ENCODE data around the gene ZHX3.

The ZHX3 gene

DNA sequence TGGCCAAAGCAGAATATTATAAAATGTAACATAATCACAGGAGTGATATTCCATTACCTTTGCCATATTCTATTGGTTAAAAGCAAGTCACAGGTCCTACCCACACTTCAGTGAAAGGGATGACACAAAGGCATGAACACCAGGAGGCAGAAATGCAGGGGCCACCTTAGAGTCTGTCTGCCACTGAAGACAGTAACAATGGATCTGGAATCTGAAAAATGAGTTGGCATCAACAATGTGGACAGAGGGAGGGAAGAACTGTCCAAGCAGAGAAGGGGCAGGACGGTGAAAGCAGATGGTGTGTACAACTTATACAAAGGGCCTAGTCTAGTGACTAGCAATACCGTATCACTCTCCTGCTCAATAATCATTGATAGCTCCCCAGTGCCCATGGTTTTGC, 16.5 kb upstream of the ZHX3 start:
- no peaks in the 10 kb centered on the region for H3K9me3 ChIP-seq (ENCODE audit: control insufficient read depth, low read length)
- H3K27me3 ChIP-seq (replicated peaks; ENCODE audit: control insufficient read depth, insufficient read depth, low read length, poor library complexity, severe bottlenecking) = no peaks in the 10 kb centered on the region
- no peak overlapping the region for H3K27ac ChIP-seq (ENCODE audit: insufficient read depth, low read length, poor library complexity, severe bottlenecking)
- H3K4me1 ChIP-seq (ENCODE audit: control insufficient read depth, insufficient read depth, low read length, poor library complexity, severe bottlenecking) = peaks cover 7% of the 10 kb centered on the region
- H3K4me3 ChIP-seq (ENCODE audit: insufficient read depth, low read depth, low read length, poor library complexity, severe bottlenecking) = no peak overlapping the region
- no peaks in the 10 kb centered on the region for H3K36me3 ChIP-seq (ENCODE audit: control insufficient read depth, insufficient read depth, low read length)
- DNase-seq = no peak

DNA sequence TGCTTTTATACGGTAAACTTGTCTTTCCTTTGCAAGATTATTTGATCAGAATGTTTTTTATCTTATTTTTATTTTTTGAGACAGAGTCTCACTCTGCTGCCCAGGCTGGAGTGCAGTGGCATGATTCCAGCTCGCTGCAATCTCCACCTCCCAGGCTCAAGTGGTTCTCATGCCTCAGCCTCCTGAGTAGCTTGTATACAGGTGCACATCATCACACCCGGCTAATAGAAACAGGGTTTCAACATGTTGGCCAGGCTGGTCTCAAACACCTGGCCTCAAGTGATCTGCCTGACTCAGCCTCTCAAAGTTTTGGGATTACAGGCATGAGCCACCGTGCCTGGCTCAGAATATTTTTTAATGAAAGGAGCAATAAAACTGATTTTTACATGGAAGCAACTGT, 14.2 kb upstream of the ZHX3 start:
- Histone ChIP-seq H3K36me3 (ENCODE audit: control insufficient read depth, insufficient read depth, low read length) (no peaks in the 10 kb centered on the region), H3K4me3 (ENCODE audit: insufficient read depth, low read depth, low read length, poor library complexity, severe bottlenecking) (no peak overlapping the region), H3K27me3 (replicated peaks; ENCODE audit: control insufficient read depth, insufficient read depth, low read length, poor library complexity, severe bottlenecking) (no peaks in the 10 kb centered on the region), H3K4me1 (ENCODE audit: control insufficient read depth, insufficient read depth, low read length, poor library complexity, severe bottlenecking) (peaks cover 7% of the 10 kb centered on the region), H3K9me3 (ENCODE audit: control insufficient read depth, low read length) (no peaks in the 10 kb centered on the region), H3K27ac (ENCODE audit: insufficient read depth, low read length, poor library complexity, severe bottlenecking) (no peak overlapping the region)
- no peak for DNase-seq

DNA sequence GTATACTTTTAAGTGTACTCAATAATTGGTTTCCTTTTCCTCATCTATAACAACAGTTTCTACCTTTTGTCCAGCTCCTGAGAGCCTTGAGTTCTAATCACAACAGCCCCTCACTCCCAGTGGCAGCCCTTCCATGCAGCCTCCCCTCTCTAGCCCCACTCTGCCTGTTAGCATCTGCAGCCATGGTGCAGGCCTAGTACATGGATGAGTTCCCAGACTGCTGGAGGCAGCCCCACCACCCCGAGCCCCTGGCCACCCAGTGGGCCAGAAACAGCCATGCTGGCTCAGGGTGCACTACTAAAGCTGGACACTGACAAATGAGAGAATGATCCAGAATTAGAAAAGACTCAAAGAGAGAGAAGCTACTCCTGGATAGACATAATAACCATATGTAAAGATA, 13.4 kb upstream of the ZHX3 start:
- no peaks in the 10 kb centered on the region for H3K36me3 ChIP-seq (ENCODE audit: control insufficient read depth, insufficient read depth, low read length)
- H3K27me3 ChIP-seq (replicated peaks; ENCODE audit: control insufficient read depth, insufficient read depth, low read length, poor library complexity, severe bottlenecking) = no peaks in the 10 kb centered on the region
- no peak for DNase-seq
- H3K27ac ChIP-seq (ENCODE audit: insufficient read depth, low read length, poor library complexity, severe bottlenecking) = no peak overlapping the region
- H3K9me3 ChIP-seq (ENCODE audit: control insufficient read depth, low read length) = no peaks in the 10 kb centered on the region
- H3K4me1 ChIP-seq (ENCODE audit: control insufficient read depth, insufficient read depth, low read length, poor library complexity, severe bottlenecking) = peaks cover 7% of the 10 kb centered on the region
- no peak overlapping the region for H3K4me3 ChIP-seq (ENCODE audit: insufficient read depth, low read depth, low read length, poor library complexity, severe bottlenecking)

DNA sequence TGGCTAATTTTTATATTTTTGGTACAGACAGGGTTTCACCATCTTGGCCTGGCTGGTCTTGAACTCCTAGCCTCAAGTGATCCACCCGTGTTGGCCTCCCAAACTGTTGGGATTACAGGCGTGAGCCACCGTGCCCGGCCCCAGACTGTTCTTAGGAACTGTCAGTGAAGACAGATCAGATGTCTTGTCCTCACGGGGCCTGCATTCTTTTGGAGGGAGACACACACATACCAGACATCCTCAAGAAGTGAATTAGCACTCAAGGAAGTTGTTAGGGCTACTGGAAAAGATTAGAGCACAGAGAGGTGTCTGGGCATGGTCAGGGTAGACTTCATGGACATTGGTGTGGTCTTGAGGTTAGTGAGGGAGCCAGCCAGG, 12.8 kb upstream of the ZHX3 start:
- no peak overlapping the region for H3K4me3 ChIP-seq (ENCODE audit: insufficient read depth, low read depth, low read length, poor library complexity, severe bottlenecking)
- H3K27me3 ChIP-seq (replicated peaks; ENCODE audit: control insufficient read depth, insufficient read depth, low read length, poor library complexity, severe bottlenecking) = no peaks in the 10 kb centered on the region
- no peak for DNase-seq
- peaks cover 7% of the 10 kb centered on the region for H3K4me1 ChIP-seq (ENCODE audit: control insufficient read depth, insufficient read depth, low read length, poor library complexity, severe bottlenecking)
- no peaks in the 10 kb centered on the region for H3K9me3 ChIP-seq (ENCODE audit: control insufficient read depth, low read length)
- H3K36me3 ChIP-seq (ENCODE audit: control insufficient read depth, insufficient read depth, low read length) = no peaks in the 10 kb centered on the region
- H3K27ac ChIP-seq (ENCODE audit: insufficient read depth, low read length, poor library complexity, severe bottlenecking) = no peak overlapping the region

DNA sequence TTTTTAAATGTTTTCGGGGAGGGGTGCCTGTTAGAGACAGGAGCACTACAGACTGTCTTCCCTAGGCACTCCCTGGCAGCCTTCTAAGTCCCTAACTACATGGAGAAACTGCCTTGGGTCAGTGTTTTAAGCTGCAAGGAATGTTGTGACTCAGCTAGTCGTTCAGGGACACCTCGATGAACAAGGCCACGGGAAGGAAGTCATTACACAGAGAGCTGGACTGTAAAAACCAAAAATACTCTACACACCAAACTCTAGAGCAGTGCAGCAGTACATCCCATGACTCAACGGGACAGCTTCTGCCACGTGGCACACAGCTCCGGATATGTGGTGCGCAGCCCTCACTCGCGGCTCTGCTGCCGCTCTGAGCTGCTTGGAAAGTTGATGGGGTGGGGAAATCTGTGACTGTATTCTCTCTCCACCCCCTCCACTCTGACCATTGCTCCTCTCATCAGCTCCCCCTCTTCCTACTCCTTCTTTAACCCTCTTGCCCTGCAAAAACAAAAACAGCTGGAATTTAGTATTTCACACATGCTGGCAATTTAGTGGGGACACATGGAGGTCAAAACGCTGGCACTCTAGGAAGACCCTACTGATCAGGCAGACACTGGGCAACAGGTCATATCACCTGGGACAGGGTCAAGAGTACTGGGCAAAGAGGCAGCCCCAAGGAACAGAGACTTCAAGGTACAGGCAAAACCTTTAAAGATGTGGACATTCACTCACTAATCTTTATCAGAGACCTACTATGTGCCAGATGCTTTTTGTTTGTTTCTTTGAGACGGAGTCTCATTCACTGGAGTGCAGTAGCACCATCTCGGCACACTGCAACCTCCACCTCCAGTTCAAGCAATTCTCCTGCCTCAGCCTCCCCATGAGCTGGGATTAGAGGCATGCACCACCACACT, 12.2 kb upstream of the ZHX3 start:
- peak in 1 of 3 donors; percentile 15 for DNase-seq
- no peaks in the 10 kb centered on the region for H3K9me3 ChIP-seq (ENCODE audit: control insufficient read depth, low read length)
- no peaks in the 10 kb centered on the region for H3K27me3 ChIP-seq (replicated peaks; ENCODE audit: control insufficient read depth, insufficient read depth, low read length, poor library complexity, severe bottlenecking)
- peaks cover 7% of the 10 kb centered on the region for H3K4me1 ChIP-seq (ENCODE audit: control insufficient read depth, insufficient read depth, low read length, poor library complexity, severe bottlenecking)
- no peak overlapping the region for H3K27ac ChIP-seq (ENCODE audit: insufficient read depth, low read length, poor library complexity, severe bottlenecking)
- H3K36me3 ChIP-seq (ENCODE audit: control insufficient read depth, insufficient read depth, low read length) = no peaks in the 10 kb centered on the region
- H3K4me3 ChIP-seq (ENCODE audit: insufficient read depth, low read depth, low read length, poor library complexity, severe bottlenecking) = no peak overlapping the region

DNA sequence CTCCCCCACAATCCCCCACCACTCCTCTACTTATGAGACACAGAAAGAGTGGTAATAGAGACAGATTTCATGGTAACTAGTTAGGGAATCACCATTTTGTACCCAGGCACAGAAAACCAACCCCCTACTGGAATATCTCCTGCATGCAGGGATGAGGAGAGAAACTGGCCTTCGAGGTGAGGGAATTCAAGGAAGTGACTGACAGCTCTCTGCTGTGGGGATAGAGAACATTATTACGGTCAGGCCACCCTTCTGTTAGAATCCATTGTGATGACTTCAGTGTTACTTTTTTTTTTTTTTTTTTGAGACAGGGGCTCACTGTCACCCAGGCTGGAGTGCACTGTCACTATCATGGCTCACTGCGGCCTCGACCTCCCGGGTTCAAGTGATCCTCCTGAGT, 9.6 kb upstream of the ZHX3 start:
- no peaks in the 10 kb centered on the region for H3K9me3 ChIP-seq (ENCODE audit: control insufficient read depth, low read length)
- no peak overlapping the region for H3K27ac ChIP-seq (ENCODE audit: insufficient read depth, low read length, poor library complexity, severe bottlenecking)
- H3K4me1 ChIP-seq (ENCODE audit: control insufficient read depth, insufficient read depth, low read length, poor library complexity, severe bottlenecking) = peaks cover 7% of the 10 kb centered on the region
- no peak overlapping the region for H3K4me3 ChIP-seq (ENCODE audit: insufficient read depth, low read depth, low read length, poor library complexity, severe bottlenecking)
- no peaks in the 10 kb centered on the region for H3K36me3 ChIP-seq (ENCODE audit: control insufficient read depth, insufficient read depth, low read length)
- DNase-seq = no peak
- H3K27me3 ChIP-seq (replicated peaks; ENCODE audit: control insufficient read depth, insufficient read depth, low read length, poor library complexity, severe bottlenecking) = no peaks in the 10 kb centered on the region

DNA sequence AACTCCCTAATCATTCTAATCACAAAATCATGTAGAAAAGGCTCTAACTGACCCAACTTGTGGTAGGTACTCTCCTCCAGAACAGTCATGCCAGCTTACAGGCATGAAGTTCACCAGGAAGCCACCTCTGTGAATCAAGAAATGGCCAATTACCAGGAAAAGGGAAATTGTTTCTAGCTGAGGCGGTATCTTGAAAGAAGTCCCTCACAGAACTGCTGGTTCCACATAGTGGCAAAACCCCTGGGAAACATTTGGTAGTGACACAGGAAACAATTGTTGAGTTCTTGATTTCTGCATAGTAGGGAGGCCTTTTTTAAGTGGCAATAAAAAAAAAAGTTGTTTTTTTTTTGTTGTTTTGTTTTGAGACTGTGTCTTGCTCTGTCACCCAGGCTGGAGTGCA, 3.4 kb upstream of the ZHX3 start:
- Histone ChIP-seq H3K4me1 (ENCODE audit: control insufficient read depth, insufficient read depth, low read length, poor library complexity, severe bottlenecking) (peaks cover 7% of the 10 kb centered on the region), H3K4me3 (ENCODE audit: insufficient read depth, low read depth, low read length, poor library complexity, severe bottlenecking) (no peak overlapping the region), H3K27me3 (replicated peaks; ENCODE audit: control insufficient read depth, insufficient read depth, low read length, poor library complexity, severe bottlenecking) (no peaks in the 10 kb centered on the region), H3K9me3 (ENCODE audit: control insufficient read depth, low read length) (no peaks in the 10 kb centered on the region), H3K27ac (ENCODE audit: insufficient read depth, low read length, poor library complexity, severe bottlenecking) (no peak overlapping the region), H3K36me3 (ENCODE audit: control insufficient read depth, insufficient read depth, low read length) (no peaks in the 10 kb centered on the region)
- no peak for DNase-seq

DNA sequence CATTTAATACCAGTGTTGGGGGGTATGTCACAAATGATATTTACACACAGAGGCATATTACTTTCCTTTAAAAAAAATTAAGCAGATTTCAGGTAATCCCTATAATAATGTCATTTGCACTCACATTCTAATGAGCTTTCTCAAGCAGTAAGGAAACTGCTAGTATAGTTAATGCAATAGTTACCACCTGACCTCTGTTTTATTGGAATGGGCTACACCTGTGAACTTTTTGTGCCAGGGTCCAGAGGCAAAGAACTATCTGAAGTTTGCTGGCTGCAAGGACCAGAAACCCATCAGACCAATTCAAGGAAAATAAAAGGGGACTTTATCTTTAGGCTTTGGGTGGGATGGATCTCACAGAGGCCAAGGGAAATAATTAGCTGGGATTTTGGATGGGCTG, 2.9 kb upstream of the ZHX3 start:
- Histone ChIP-seq H3K27me3 (replicated peaks; ENCODE audit: control insufficient read depth, insufficient read depth, low read length, poor library complexity, severe bottlenecking) (no peaks in the 10 kb centered on the region), H3K4me3 (ENCODE audit: insufficient read depth, low read depth, low read length, poor library complexity, severe bottlenecking) (no peak overlapping the region), H3K9me3 (ENCODE audit: control insufficient read depth, low read length) (no peaks in the 10 kb centered on the region), H3K4me1 (ENCODE audit: control insufficient read depth, insufficient read depth, low read length, poor library complexity, severe bottlenecking) (peaks cover 7% of the 10 kb centered on the region), H3K27ac (ENCODE audit: insufficient read depth, low read length, poor library complexity, severe bottlenecking) (no peak overlapping the region), H3K36me3 (ENCODE audit: control insufficient read depth, insufficient read depth, low read length) (no peaks in the 10 kb centered on the region)
- DNase-seq = no peak

DNA sequence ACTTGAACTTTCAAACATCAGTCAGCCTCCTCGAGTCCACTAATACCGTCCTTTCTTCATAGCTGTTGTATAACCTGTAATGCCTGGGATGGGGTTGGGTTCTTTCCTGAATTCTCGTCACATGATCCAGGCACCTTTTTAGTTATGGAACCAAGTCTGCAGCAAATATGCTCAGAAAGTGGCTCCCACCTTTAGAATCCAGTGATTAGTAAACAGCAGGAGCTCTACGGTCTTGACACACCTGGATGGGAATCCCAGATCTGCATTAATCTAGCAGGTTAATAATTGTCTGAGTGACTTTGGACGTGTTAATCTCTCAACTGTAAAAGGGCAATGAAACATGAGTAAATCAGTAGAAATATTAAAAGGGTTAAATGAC, 729 bp upstream of the ZHX3 start:
- DNase-seq = no peak
- peaks cover 7% of the 10 kb centered on the region for H3K4me1 ChIP-seq (ENCODE audit: control insufficient read depth, insufficient read depth, low read length, poor library complexity, severe bottlenecking)
- H3K9me3 ChIP-seq (ENCODE audit: control insufficient read depth, low read length) = no peaks in the 10 kb centered on the region
- peak overlapping the region; percentile 42 for H3K4me3 ChIP-seq (ENCODE audit: insufficient read depth, low read depth, low read length, poor library complexity, severe bottlenecking)
- H3K27me3 ChIP-seq (replicated peaks; ENCODE audit: control insufficient read depth, insufficient read depth, low read length, poor library complexity, severe bottlenecking) = no peaks in the 10 kb centered on the region
- H3K36me3 ChIP-seq (ENCODE audit: control insufficient read depth, insufficient read depth, low read length) = no peaks in the 10 kb centered on the region
- H3K27ac ChIP-seq (ENCODE audit: insufficient read depth, low read length, poor library complexity, severe bottlenecking) = peak overlapping the region; percentile 55

DNA sequence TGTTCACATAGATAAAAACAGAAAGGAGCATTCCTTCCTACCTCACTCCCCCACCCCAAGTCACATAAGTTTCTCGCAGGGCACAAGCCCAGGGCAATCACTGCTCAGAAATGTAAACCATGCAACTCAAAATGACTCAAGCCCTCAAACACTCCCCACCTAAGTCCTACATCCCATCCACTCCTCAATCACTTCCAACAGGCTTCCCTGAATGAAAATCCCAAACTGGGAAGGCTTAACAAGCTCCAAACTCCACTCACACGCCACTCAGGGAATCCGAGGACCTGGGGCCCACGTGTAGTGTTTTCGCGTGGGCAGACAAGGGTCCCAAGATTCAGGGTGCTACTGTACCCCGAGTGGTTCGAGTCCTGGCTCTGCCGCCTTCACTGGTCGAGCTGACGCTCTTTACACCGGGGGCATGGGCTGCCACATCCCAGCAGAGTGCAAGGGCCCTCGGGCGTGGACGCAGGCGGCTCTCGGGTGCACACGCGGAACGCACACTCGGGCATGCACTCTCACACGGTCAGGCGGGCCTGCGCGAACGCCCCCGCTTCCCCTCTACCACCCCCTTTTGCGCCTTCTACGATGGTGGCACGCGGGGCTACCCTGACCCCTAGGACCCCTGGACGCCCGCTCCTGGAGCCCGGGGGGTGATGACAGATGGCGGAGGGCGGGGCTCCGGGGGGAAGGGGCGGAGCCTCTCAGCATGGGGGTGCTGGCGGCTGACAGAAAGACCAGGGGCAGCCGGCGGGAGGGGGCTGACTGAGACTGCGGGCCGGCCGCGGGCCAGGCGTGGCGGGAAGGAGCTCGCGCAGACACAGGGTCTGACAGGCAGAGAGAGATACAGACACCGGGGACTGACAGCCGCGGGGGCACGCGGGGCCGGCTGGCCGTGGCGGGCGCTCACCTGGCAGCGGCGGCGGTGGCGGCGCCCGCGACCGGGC, 657 bp downstream of the ZHX3 start:
- peak overlapping the region; percentile 69 for H3K4me3 ChIP-seq (ENCODE audit: insufficient read depth, low read depth, low read length, poor library complexity, severe bottlenecking)
- no peaks in the 10 kb centered on the region for H3K9me3 ChIP-seq (ENCODE audit: control insufficient read depth, low read length)
- H3K36me3 ChIP-seq (ENCODE audit: control insufficient read depth, insufficient read depth, low read length) = no peaks in the 10 kb centered on the region
- H3K4me1 ChIP-seq (ENCODE audit: control insufficient read depth, insufficient read depth, low read length, poor library complexity, severe bottlenecking) = peaks cover 7% of the 10 kb centered on the region
- DNase-seq = peak; percentile 60 to 67 (median 61)
- peak overlapping the region; percentile 56 for H3K27ac ChIP-seq (ENCODE audit: insufficient read depth, low read length, poor library complexity, severe bottlenecking)
- H3K27me3 ChIP-seq (replicated peaks; ENCODE audit: control insufficient read depth, insufficient read depth, low read length, poor library complexity, severe bottlenecking) = no peaks in the 10 kb centered on the region
